Gastrocnemius medialis (tissue), 4 donors: ENCODE data around the gene TRIM23.

ENCODE experiments used
- POLR2A ChIP-seq, 2 donors: fragments of 450-650 bp; IDR thresholded peaks; one replicate each; pipeline ENCODE4 v1.6.1; 2017; ENCODE audit warnings: antibody characterized with exemption in 2 of 2, mild to moderate bottlenecking in 2 of 2, moderate library complexity in 2 of 2
- TF ChIP-seq, protein P1 (sequence below), 5 experiments: fragments of 450-650 bp in 3 of 5; fragments of 200-600 bp in 2 of 5; sonication (generic) in 2 of 5; IDR thresholded peaks in 4 of 5; conservative IDR thresholded peaks in 1 of 5; 1 replicate in 4 of 5; 2 replicates in 1 of 5; pipeline ENCODE4 v1.5.1; 2016 to 2019; ENCODE audit warnings: antibody characterized with exemption in 5 of 5, mild to moderate bottlenecking in 3 of 5, moderate library complexity in 3 of 5

- TF ChIP-seq, protein P1, sequence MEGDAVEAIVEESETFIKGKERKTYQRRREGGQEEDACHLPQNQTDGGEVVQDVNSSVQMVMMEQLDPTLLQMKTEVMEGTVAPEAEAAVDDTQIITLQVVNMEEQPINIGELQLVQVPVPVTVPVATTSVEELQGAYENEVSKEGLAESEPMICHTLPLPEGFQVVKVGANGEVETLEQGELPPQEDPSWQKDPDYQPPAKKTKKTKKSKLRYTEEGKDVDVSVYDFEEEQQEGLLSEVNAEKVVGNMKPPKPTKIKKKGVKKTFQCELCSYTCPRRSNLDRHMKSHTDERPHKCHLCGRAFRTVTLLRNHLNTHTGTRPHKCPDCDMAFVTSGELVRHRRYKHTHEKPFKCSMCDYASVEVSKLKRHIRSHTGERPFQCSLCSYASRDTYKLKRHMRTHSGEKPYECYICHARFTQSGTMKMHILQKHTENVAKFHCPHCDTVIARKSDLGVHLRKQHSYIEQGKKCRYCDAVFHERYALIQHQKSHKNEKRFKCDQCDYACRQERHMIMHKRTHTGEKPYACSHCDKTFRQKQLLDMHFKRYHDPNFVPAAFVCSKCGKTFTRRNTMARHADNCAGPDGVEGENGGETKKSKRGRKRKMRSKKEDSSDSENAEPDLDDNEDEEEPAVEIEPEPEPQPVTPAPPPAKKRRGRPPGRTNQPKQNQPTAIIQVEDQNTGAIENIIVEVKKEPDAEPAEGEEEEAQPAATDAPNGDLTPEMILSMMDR (IDR thresholded peaks at IDR 0.05 in 4 of 5, conservative IDR thresholded peaks at IDR 0.05 in 1 of 5): no peak
- TF ChIP-seq POLR2A (IDR thresholded peaks at IDR 0.05): no peak
These were observed 84.3 kb downstream of the TRIM23 start for GRCh38 chr5:65539827-65540226.
